ENCODE measurements around the gene PAX7.

Gene PAX7

DNA sequence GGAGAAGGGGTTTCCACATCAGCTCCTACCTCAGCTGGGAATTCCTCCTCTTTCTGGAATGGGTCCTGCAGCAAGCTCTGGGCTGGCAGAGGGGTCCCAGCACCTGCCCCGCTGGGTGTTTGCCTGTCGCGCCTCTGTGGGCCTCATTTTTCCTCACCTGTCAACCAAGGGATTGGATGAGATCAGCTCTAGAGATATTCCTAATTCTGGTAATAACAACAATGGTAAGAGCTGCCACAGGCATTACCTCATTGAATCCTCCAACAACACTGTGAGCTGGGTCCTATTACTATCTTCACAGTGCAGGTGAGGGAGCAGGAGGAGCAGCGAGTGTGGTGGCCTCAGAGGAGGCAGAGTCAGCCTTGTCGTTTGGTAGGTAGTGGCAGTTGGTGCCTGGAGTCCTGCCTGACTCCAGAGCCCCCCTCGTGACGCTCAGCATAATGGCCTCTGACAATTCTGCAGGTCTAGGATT is 23.3 kb upstream of the PAX7 start:
- H3K27ac ChIP-seq (ENCODE audit: low read length): no peak overlapping the region

DNA sequence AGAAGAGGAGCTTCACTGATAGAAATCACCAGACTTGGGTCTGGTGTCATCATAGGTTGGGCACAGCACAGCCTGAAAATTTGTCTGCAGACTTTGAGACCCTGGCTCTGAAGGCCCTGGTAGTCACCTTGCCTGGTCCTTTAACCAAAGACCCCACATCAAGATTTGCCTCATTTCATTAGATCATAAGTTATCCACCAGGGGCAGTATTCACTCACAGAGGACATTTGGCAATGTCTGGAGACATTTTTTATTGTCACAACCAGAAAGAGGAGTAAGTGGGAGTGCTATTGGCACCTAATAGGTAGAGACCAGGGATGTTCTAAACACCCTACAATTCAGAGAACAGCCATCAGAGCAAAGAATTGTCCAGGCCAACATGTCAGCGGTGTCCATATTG is 22.1 kb upstream of the PAX7 start:
- Histone ChIP-seq H3K4me1 (ENCODE audit: low read length) (no peaks in the 10 kb centered on the region), H3K4me3 (ENCODE audit: low read length) (no peak overlapping the region), H4K20me1 (ENCODE audit: insufficient read depth, low read length) (no peaks in the 10 kb centered on the region), H3K9me3 (ENCODE audit: insufficient read depth, low read length) (no peaks in the 10 kb centered on the region), H3K36me3 (replicated peaks; ENCODE audit: low read depth, low read length) (no peaks in the 10 kb centered on the region), H3K79me2 (ENCODE audit: low read length) (no peaks in the 10 kb centered on the region), H3K27ac (ENCODE audit: low read length) (no peak overlapping the region), H3K27me3 (ENCODE audit: low read depth, low read length) (no peaks in the 10 kb centered on the region), H3K9ac (ENCODE audit: low read length) (no peak overlapping the region), H2AFZ (ENCODE audit: low read depth, low read length) (no peak overlapping the region), H3K4me2 (ENCODE audit: low read length) (no peak overlapping the region)
- TF ChIP-seq, protein P1, sequence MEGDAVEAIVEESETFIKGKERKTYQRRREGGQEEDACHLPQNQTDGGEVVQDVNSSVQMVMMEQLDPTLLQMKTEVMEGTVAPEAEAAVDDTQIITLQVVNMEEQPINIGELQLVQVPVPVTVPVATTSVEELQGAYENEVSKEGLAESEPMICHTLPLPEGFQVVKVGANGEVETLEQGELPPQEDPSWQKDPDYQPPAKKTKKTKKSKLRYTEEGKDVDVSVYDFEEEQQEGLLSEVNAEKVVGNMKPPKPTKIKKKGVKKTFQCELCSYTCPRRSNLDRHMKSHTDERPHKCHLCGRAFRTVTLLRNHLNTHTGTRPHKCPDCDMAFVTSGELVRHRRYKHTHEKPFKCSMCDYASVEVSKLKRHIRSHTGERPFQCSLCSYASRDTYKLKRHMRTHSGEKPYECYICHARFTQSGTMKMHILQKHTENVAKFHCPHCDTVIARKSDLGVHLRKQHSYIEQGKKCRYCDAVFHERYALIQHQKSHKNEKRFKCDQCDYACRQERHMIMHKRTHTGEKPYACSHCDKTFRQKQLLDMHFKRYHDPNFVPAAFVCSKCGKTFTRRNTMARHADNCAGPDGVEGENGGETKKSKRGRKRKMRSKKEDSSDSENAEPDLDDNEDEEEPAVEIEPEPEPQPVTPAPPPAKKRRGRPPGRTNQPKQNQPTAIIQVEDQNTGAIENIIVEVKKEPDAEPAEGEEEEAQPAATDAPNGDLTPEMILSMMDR (IDR thresholded peaks at IDR 0.05; ENCODE audit: low read depth, low read length): 0 out of 2 replicates have a peak, but pooled peaks have one; percentile 7
- no peak for TF ChIP-seq EZH2phosphoT487 (IDR thresholded peaks at IDR 0.05; ENCODE audit: low read depth)

More for the DNA sequence above, 23.3 kb upstream of the PAX7 start:
- H3K4me3 ChIP-seq (ENCODE audit: low read length): no peak overlapping the region
- TF ChIP-seq, protein P1 (IDR thresholded peaks at IDR 0.05; ENCODE audit: low read depth, low read length): no peak
- no peak for TF ChIP-seq EZH2phosphoT487 (IDR thresholded peaks at IDR 0.05; ENCODE audit: low read depth)
- H3K9ac ChIP-seq (ENCODE audit: low read length): no peak overlapping the region
- no peaks in the 10 kb centered on the region for H4K20me1 ChIP-seq (ENCODE audit: insufficient read depth, low read length)
- no peaks in the 10 kb centered on the region for H3K9me3 ChIP-seq (ENCODE audit: insufficient read depth, low read length)
- H2AFZ ChIP-seq (ENCODE audit: low read depth, low read length): no peak overlapping the region
- H3K27me3 ChIP-seq (ENCODE audit: low read depth, low read length): no peaks in the 10 kb centered on the region
- no peaks in the 10 kb centered on the region for H3K36me3 ChIP-seq (replicated peaks; ENCODE audit: low read depth, low read length)
- H3K4me1 ChIP-seq (ENCODE audit: low read length): no peaks in the 10 kb centered on the region
- no peak overlapping the region for H3K4me2 ChIP-seq (ENCODE audit: low read length)
- H3K79me2 ChIP-seq (ENCODE audit: low read length): no peaks in the 10 kb centered on the region

DNA sequence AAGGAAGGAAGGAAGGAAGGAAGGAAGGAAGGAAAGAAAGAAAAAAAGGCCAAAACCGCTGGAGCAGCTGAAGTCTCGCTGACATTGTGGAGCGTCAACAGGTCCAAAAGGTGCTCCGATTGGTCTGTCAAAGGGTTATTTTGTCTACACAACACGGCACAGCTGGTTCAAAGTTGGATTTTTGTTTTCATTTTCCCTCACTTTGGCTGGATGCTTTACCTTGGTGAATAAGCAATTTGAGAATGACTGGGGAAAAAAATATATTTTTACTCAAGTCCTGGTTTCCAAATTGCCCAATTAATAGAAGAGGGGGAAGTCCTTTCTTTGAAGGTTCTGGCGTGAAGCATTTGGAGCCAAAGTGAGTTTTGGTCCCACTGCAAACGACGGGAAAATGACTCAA is 19.3 kb upstream of the PAX7 start:
- H3K27ac ChIP-seq (ENCODE audit: low read length): no peak overlapping the region
- H2AFZ ChIP-seq (ENCODE audit: low read depth, low read length): no peak overlapping the region
- H3K4me3 ChIP-seq (ENCODE audit: low read length): no peak overlapping the region
- no peaks in the 10 kb centered on the region for H3K79me2 ChIP-seq (ENCODE audit: low read length)
- no peaks in the 10 kb centered on the region for H3K36me3 ChIP-seq (replicated peaks; ENCODE audit: low read depth, low read length)
- no peaks in the 10 kb centered on the region for H4K20me1 ChIP-seq (ENCODE audit: insufficient read depth, low read length)
- TF ChIP-seq, protein P1 (IDR thresholded peaks at IDR 0.05; ENCODE audit: low read depth, low read length): no peak
- no peak for TF ChIP-seq EZH2phosphoT487 (IDR thresholded peaks at IDR 0.05; ENCODE audit: low read depth)
- no peak overlapping the region for H3K9ac ChIP-seq (ENCODE audit: low read length)
- no peak overlapping the region for H3K4me2 ChIP-seq (ENCODE audit: low read length)
- no peaks in the 10 kb centered on the region for H3K4me1 ChIP-seq (ENCODE audit: low read length)
- H3K9me3 ChIP-seq (ENCODE audit: insufficient read depth, low read length): no peaks in the 10 kb centered on the region
- no peaks in the 10 kb centered on the region for H3K27me3 ChIP-seq (ENCODE audit: low read depth, low read length)

DNA sequence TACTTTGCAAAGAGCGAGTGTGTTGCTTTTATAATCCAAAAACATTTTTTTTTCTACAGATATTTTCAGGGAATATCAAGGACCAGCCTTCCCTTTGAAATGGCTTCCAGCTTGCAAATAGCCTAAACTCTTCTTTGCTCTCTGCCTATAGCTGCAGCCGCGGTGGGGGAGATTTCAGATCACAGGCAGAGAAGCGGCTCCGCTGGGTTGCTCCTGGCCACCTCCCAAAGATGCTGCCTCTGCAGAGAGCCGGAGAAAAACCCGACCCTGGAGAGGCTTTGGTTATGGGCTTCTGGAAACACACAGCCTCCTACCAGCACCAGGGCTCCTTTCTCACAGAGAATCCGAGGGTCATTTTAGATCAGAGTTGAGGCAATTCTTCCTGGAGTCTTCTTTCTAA is 18.6 kb upstream of the PAX7 start:
- Histone ChIP-seq H3K9me3 (ENCODE audit: insufficient read depth, low read length) (no peaks in the 10 kb centered on the region), H3K36me3 (replicated peaks; ENCODE audit: low read depth, low read length) (no peaks in the 10 kb centered on the region), H3K79me2 (ENCODE audit: low read length) (no peaks in the 10 kb centered on the region), H2AFZ (ENCODE audit: low read depth, low read length) (no peak overlapping the region), H3K27me3 (ENCODE audit: low read depth, low read length) (no peaks in the 10 kb centered on the region), H3K9ac (ENCODE audit: low read length) (no peak overlapping the region), H3K4me2 (ENCODE audit: low read length) (no peak overlapping the region), H3K27ac (ENCODE audit: low read length) (no peak overlapping the region), H4K20me1 (ENCODE audit: insufficient read depth, low read length) (no peaks in the 10 kb centered on the region), H3K4me1 (ENCODE audit: low read length) (no peaks in the 10 kb centered on the region), H3K4me3 (ENCODE audit: low read length) (no peak overlapping the region)
- TF ChIP-seq, protein P1 (IDR thresholded peaks at IDR 0.05; ENCODE audit: low read depth, low read length): no peak
- TF ChIP-seq EZH2phosphoT487 (IDR thresholded peaks at IDR 0.05; ENCODE audit: low read depth): no peak
